ENCODE measurements around the gene SRPK1.
"Not testable (repeated sequence)": the region's sequence is repeated elsewhere in the genome, so short reads cannot be mapped to it uniquely, and the experiment has no call there.

SRPK1 gene

DNA sequence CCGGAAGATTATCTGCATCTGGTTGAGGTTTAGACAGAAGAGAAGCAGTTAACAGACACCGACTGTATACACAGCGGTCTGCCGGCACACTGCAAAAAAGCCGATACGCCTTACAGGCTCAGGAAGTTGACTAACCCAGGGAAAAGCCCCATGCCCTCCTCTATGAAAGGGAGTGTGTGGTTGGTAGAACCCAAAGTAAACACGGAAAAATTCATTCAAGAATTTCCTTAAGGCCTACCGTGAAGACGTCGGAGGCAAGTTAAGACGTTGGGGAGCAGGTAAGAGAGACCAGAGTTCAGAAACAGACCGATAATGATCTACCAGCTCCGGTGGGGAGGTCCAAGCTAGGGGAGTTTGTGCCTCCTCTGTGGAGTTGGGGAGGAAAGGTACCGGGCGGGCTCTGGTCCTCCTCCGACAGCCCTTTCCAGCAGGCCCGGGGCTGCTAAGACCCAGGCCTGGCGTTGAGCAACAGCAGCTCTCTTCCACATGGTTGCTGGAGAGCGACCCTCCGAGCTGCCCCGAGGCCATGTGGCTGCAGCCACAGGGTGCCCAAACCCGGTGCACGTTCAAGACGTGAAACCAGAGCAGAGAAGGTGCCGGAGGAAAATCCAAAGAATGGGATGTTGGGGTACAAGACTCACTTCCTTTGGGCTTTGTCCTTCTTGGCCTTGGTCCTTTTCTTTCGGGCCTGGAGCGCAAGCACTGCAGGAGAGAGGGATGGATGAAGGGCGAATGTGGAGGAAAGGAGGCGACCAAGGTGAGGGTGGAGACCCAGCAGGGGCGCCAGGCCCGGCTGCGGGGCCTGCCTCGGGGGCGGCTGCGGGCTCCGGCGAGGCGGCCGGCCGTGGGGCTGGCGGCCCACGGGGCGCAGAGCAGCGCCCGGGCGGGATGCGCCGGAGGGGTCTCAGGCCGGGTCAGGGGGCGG is 809 bp downstream of the SRPK1 start:
- H3K27me3 Mint-ChIP-seq (ENCODE audit: low read depth), result no peaks in the 10 kb centered on the region
- H3K4me3 Mint-ChIP-seq, result peak overlapping the region; percentile 99
- H3K9me3 Mint-ChIP-seq, result no peaks in the 10 kb centered on the region
- peaks cover 40% of the 10 kb centered on the region for H3K4me1 Mint-ChIP-seq (ENCODE audit: low read depth)
- H3K27ac Mint-ChIP-seq, result peak overlapping the region; percentile 94
- DNase-seq (ENCODE audit: low spot score), result peak; percentile 66
- H3K36me3 Mint-ChIP-seq (ENCODE audit: low read depth), result peaks cover 33% of the 10 kb centered on the region

GRCh38 chr6:35919085-35919826 is 1.6 kb downstream of the SRPK1 start:
- H3K36me3 Mint-ChIP-seq (ENCODE audit: low read depth), result peaks cover 37% of the 10 kb centered on the region
- peak; percentile 14 for DNase-seq (ENCODE audit: low spot score)
- H3K4me1 Mint-ChIP-seq (ENCODE audit: low read depth), result peaks cover 40% of the 10 kb centered on the region
- no peaks in the 10 kb centered on the region for H3K27me3 Mint-ChIP-seq (ENCODE audit: low read depth)
- H3K27ac Mint-ChIP-seq, result peak overlapping the region; percentile 94
- no peaks in the 10 kb centered on the region for H3K9me3 Mint-ChIP-seq
- peak overlapping the region; percentile 99 for H3K4me3 Mint-ChIP-seq

GRCh38 chr6:35916893-35917292 is 4.0 kb downstream of the SRPK1 start:
- Mint-ChIP-seq H3K4me3 (peak overlapping the region; percentile 59), H3K36me3 (ENCODE audit: low read depth) (peaks cover 58% of the 10 kb centered on the region)

DNA sequence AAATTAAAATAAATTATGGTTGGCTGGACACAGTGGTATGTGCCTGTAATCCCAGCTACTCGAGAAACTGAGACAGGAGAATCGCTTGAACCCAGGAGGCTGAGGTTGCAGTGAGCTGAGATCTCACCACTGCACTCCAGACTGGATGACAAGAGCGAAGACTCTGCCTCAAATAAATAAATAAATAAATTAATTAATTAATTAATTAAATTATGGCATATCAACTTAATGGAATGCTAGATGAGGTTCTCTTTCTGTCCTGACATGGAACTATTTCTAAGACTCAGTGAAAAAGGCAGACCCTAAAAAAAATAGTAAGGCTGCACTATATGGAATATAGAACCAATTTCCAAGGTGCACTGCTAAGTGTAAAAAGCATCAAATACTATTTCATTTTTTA is 4.8 kb downstream of the SRPK1 start:
- no peak for DNase-seq (ENCODE audit: low spot score)
- no peak overlapping the region for H3K4me3 Mint-ChIP-seq
- peaks cover 27% of the 10 kb centered on the region for H3K4me1 Mint-ChIP-seq (ENCODE audit: low read depth)
- peaks cover 66% of the 10 kb centered on the region for H3K36me3 Mint-ChIP-seq (ENCODE audit: low read depth)
- H3K9me3 Mint-ChIP-seq, result peaks cover 2% of the 10 kb centered on the region
- no peaks in the 10 kb centered on the region for H3K27me3 Mint-ChIP-seq (ENCODE audit: low read depth)
- no peak overlapping the region for H3K27ac Mint-ChIP-seq

More at GRCh38 chr6:35916893-35917292, 4.0 kb downstream of the SRPK1 start:
- DNase-seq (ENCODE audit: low spot score); H3K27ac Mint-ChIP-seq; H3K27me3 Mint-ChIP-seq (ENCODE audit: low read depth); H3K9me3 Mint-ChIP-seq: not testable (repeated sequence)
- peaks cover 31% of the 10 kb centered on the region for H3K4me1 Mint-ChIP-seq (ENCODE audit: low read depth)

GRCh38 chr6:35914536-35914935 is 6.4 kb downstream of the SRPK1 start:
- peaks cover 25% of the 10 kb centered on the region for H3K4me1 Mint-ChIP-seq (ENCODE audit: low read depth)
- peaks cover 15% of the 10 kb centered on the region for H3K9me3 Mint-ChIP-seq
- no peaks in the 10 kb centered on the region for H3K27me3 Mint-ChIP-seq (ENCODE audit: low read depth)
- DNase-seq (ENCODE audit: low spot score), result no peak
- H3K36me3 Mint-ChIP-seq (ENCODE audit: low read depth), result peaks cover 73% of the 10 kb centered on the region
- H3K27ac Mint-ChIP-seq, result no peak overlapping the region
- H3K4me3 Mint-ChIP-seq, result no peak overlapping the region

DNA sequence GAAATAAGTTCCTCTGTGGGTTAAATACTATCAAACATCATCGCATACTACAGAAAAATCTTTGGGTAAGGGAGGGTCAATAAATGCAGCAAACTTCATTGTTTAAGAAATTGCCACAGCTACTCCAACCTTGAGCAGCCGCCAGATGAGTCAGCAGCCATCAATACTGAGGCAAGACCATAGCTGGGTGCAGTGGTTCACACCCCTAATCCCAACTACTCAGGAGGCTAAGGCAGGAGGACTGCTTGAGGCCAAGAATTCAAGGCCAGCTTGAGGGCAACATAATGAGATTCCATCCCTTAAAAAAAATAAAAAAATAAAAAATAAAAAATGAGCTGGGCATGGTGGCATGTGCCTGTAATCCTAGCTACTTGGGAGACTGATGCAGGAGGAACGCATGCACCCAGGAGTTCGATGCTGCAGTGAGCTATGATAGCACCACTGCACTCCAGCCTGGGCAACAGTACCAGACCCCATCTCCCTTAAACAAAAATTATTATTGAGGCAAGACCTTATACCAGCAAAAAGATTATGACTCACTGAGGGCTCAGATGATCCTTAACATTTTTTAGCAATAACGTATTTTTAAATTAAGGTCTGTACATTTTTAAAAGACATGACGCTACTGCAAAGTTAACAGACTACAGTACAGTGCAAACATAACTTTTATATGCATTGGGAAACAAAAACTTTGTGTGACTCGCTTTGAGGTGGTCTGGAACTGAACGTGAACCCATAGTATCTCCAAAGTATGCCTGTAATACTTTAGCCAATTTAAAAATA is 8.8 kb downstream of the SRPK1 start:
- DNase-seq (ENCODE audit: low spot score), result no peak
- Mint-ChIP-seq H3K27ac (no peak overlapping the region), H3K27me3 (ENCODE audit: low read depth) (no peaks in the 10 kb centered on the region), H3K36me3 (ENCODE audit: low read depth) (peaks cover 78% of the 10 kb centered on the region), H3K4me1 (ENCODE audit: low read depth) (peaks cover 6% of the 10 kb centered on the region), H3K4me3 (no peak overlapping the region), H3K9me3 (peaks cover 33% of the 10 kb centered on the region)

DNA sequence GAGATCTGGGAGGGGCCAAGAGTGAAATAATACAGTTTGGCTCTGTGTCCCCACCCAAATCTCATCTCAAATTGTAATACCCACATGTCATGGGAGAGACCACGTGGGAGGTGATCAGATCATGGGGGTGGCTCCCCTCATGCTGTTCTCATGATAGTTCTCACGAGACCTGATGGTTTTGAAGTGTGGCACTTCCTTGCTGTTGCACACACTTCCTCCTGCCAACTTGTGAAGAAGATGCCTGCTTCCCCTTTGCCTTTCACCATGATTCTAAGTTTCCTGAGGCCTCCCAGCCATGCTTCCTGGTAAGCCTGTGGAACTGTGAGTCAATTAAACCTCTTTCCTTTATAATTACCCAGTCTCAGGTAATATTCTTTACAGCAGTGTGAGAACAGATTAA is 11.3 kb downstream of the SRPK1 start:
- Mint-ChIP-seq H3K9me3 (peaks cover 33% of the 10 kb centered on the region), H3K36me3 (ENCODE audit: low read depth) (peaks cover 80% of the 10 kb centered on the region), H3K4me1 (ENCODE audit: low read depth) (peaks cover 12% of the 10 kb centered on the region)
- H3K27me3 Mint-ChIP-seq (ENCODE audit: low read depth); H3K4me3 Mint-ChIP-seq; DNase-seq (ENCODE audit: low spot score); H3K27ac Mint-ChIP-seq: not testable (repeated sequence)

DNA sequence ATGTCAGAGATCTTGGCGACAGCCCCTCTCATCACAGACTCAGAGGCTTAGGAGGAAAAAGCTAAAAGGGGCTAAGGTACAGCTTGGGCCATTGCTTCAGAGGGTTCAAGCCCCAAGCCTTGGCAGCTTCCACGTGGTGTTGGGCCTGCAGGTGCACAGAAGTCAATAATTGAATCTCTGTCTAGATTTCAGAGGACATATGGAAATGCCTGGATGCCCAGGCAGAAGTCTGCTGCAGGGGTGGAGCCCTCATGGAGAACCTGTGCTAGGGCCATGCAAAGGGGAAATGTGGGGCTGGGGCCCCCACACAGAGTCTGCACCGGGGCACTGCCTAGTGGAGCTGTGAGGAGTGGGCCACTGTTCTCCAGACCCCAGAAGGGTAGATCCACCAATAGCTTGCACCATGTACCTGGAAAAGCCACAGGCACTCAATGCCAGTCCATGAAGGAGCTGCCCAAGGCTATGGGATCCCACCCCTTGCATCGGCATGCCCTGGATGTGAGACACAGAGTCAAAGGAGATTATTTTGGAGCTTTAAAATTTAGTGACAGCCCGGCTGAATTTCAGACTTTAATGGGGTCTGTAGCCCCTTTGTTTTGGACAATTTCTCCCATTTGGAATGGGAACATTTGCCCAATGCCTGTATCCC is 12.0 kb downstream of the SRPK1 start:
- DNase-seq (ENCODE audit: low spot score); H3K27me3 Mint-ChIP-seq (ENCODE audit: low read depth); H3K27ac Mint-ChIP-seq; H3K4me3 Mint-ChIP-seq: not testable (repeated sequence)
- H3K9me3 Mint-ChIP-seq, result peaks cover 33% of the 10 kb centered on the region
- peaks cover 77% of the 10 kb centered on the region for H3K36me3 Mint-ChIP-seq (ENCODE audit: low read depth)
- peaks cover 10% of the 10 kb centered on the region for H3K4me1 Mint-ChIP-seq (ENCODE audit: low read depth)

DNA sequence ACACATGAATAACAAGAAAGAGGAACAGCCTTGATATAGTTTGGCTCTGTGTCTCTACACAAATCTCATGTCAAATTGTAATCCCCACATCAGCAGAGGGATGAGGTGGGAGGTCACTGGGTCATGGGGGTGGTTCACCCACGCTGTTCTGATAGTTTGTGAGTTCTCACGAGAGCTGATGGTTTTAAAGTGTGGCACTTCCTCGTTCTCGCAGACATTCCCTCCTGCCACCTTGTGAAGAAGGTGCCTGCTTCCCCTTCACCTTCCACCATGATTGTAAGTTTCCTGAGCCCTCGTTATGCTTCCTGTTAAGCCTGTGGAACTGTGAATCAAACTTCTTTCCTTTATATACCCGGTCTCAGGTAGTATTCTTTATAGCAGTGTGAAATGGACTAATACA is 13.1 kb downstream of the SRPK1 start:
- peaks cover 69% of the 10 kb centered on the region for H3K36me3 Mint-ChIP-seq (ENCODE audit: low read depth)
- no peak for DNase-seq (ENCODE audit: low spot score)
- no peak overlapping the region for H3K27ac Mint-ChIP-seq
- no peak overlapping the region for H3K4me3 Mint-ChIP-seq
- H3K27me3 Mint-ChIP-seq (ENCODE audit: low read depth), result no peaks in the 10 kb centered on the region
- H3K4me1 Mint-ChIP-seq (ENCODE audit: low read depth), result peaks cover 10% of the 10 kb centered on the region
- peaks cover 33% of the 10 kb centered on the region for H3K9me3 Mint-ChIP-seq

GRCh38 chr6:35906499-35906846 is 14.4 kb downstream of the SRPK1 start:
- Mint-ChIP-seq H3K9me3 (peaks cover 33% of the 10 kb centered on the region), H3K36me3 (ENCODE audit: low read depth) (peaks cover 61% of the 10 kb centered on the region), H3K27me3 (ENCODE audit: low read depth) (no peaks in the 10 kb centered on the region), H3K4me3 (no peak overlapping the region), H3K27ac (no peak overlapping the region), H3K4me1 (ENCODE audit: low read depth) (peaks cover 9% of the 10 kb centered on the region)
- DNase-seq (ENCODE audit: low spot score), result no peak

DNA sequence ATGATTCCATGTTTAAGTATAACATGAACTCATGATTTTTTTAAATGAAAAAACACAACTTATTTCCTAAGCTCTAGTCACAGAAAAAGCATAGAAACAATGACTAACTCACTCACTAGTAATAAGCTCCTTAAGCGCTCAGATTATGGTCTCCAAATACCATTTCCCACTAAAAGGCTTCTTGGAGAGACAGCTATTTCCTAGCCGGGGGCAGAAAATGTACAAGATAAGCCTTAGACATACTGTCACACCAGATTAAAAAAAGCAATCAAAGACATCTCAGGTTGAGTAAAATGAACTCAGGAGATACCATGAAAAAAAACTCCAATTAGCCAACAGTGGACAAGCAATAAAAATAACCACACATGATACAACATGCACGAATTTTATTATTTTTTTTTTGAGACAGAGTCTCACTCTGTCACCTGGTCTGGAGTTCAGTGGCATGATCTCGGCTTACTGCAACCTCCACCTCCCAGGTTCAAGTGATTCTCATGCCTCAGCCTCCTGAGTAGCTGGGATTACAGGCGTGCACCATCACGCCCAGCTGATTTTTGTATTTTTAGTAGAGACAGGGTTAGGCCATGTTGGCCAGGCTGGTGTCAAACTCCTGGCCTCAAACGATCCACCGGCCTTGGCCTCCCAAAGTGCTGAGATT is 14.9 kb downstream of the SRPK1 start:
- no peak overlapping the region for H3K27ac Mint-ChIP-seq
- peaks cover 9% of the 10 kb centered on the region for H3K4me1 Mint-ChIP-seq (ENCODE audit: low read depth)
- no peak for DNase-seq (ENCODE audit: low spot score)
- no peaks in the 10 kb centered on the region for H3K27me3 Mint-ChIP-seq (ENCODE audit: low read depth)
- peaks cover 60% of the 10 kb centered on the region for H3K36me3 Mint-ChIP-seq (ENCODE audit: low read depth)
- no peak overlapping the region for H3K4me3 Mint-ChIP-seq
- peaks cover 30% of the 10 kb centered on the region for H3K9me3 Mint-ChIP-seq

- Mint-ChIP-seq H3K27me3 (ENCODE audit: low read depth) (no peaks in the 10 kb centered on the region), H3K4me1 (ENCODE audit: low read depth) (peaks cover 9% of the 10 kb centered on the region), H3K4me3 (no peak overlapping the region), H3K36me3 (ENCODE audit: low read depth) (peaks cover 59% of the 10 kb centered on the region), H3K9me3 (peaks cover 22% of the 10 kb centered on the region), H3K27ac (no peak overlapping the region)
- no peak for DNase-seq (ENCODE audit: low spot score)
Measured at GRCh38 chr6:35905141-35905785, 15.6 kb downstream of the SRPK1 start.

- Mint-ChIP-seq H3K36me3 (ENCODE audit: low read depth) (peaks cover 53% of the 10 kb centered on the region), H3K4me1 (ENCODE audit: low read depth) (peaks cover 10% of the 10 kb centered on the region), H3K27ac (no peak overlapping the region), H3K9me3 (peaks cover 9% of the 10 kb centered on the region), H3K4me3 (no peak overlapping the region), H3K27me3 (ENCODE audit: low read depth) (no peaks in the 10 kb centered on the region)
- no peak for DNase-seq (ENCODE audit: low spot score)
Measured at GRCh38 chr6:35903679-35904078, 17.2 kb downstream of the SRPK1 start.
